Stimulated activated CD8-positive, alpha-beta memory T cell treated with anti-CD3 and anti-CD28 coated beads, Interleukin-12 subunit alpha, Interleukin-12 subunit beta, amount 100 ng/mL, for 4 hours (primary cell): ENCODE results near the gene KMT5C.
A peak's percentile ranks its signal among the peaks of the same experiment; 100 is the strongest.

ENCODE experiments used
- DNase-seq: peaks from one replicate; pipeline ENCODE4 v3.0.0-alpha.2; 2020; ENCODE audit warnings: low read depth

KMT5C gene

GRCh38 chr19:55347442-55348009 is 7.8 kb downstream of the KMT5C start:
- no peak for DNase-seq

GRCh38 chr19:55348317-55349034 is 8.8 kb downstream of the KMT5C start:
- DNase-seq: no peak

DNA sequence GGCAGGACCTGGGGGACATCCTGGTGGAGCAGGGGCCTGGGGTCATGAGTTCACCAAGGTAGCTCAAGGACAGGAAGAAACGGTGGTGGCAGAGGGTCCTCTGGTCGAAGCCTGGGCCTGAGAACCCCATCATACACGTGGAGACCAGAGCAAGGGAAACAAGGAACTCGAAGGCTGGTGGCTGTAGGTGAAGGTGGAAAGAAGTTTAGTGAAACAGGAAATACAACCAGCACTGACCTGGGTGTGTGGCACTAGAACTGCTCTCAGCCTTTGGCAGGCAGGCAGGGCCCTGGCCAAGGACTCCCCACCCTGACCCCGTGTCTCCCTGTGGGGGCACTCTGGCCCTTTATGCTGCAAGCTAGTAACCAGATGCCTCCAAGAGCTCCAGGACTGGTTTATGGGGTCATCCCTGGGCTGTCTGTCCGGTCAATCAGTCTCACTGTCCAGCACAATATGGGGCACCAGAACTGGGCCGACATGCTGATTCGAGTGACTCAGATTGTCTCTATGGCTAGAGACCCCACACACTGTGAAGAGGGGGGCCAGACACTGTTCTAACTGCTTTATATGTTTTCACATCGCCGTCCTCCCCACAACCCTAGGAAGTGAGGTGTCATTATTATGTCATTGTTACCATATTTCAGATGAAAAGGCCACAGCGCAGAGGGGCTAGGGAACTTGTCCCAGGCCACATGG is 11.1 kb downstream of the KMT5C start:
- no peak for DNase-seq

GRCh38 chr19:55352040-55352439 is 12.4 kb downstream of the KMT5C start:
- no peak for DNase-seq

GRCh38 chr19:55352549-55353145 is 13.0 kb downstream of the KMT5C start:
- DNase-seq: no peak

DNA sequence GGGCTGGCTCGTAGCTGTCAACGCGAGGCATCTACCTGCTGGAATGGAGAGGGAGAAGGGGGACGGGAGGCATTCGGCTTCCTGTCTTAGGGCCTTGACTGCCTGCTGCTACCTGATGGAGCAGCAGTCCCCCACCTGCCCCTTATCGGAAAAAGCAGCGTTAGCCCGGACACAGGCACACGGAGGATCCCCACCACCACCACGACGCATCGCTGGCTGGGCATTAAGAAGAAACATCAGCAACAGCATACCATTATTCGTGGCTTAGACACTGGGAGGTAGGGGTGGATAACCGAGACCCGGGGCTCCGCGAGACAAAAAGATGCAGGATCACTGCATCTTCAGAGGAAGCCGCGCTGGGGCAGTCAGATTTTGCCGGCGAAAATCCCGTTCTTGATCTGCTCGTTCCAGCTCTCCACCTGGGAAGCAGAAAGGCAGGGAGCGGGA is 13.7 kb downstream of the KMT5C start:
- DNase-seq: no peak

- DNase-seq: peak; percentile 27
Observed at GRCh38 chr19:55353803-55354697, 14.4 kb downstream of the KMT5C start.

DNA sequence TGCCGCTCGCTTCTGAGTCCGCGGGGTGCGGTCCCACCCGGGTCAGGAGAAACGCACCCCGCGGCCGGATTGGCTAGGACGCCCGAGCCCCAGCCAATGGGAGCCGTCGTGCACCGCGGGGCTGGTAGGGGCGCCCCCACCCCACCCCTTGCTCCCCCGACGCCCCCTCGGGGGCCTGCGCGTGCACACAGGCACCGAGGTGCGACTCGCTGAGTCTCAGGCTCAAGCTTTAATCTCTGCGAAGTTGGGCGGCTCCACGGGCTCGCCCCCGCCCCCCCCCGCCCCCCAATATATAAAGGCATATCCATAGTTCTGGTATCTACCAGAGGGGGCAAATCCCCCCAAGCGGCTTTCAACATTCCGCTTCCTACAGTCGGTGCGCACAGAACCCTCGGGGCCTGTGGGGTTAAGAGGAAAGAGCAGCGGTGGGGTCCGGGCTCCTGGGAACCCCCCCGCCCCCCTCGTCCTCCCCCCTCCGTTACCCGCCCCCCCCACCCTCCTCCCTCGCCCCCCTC is 15.1 kb downstream of the KMT5C start, which contains the start of gene COX6B2:
COX6B2 (minus strand) TSS at position 22 of the 515 bp plus-strand sequence. CDS start 198 bp downstream, outside the sequence.
- DNase-seq: no peak

DNA sequence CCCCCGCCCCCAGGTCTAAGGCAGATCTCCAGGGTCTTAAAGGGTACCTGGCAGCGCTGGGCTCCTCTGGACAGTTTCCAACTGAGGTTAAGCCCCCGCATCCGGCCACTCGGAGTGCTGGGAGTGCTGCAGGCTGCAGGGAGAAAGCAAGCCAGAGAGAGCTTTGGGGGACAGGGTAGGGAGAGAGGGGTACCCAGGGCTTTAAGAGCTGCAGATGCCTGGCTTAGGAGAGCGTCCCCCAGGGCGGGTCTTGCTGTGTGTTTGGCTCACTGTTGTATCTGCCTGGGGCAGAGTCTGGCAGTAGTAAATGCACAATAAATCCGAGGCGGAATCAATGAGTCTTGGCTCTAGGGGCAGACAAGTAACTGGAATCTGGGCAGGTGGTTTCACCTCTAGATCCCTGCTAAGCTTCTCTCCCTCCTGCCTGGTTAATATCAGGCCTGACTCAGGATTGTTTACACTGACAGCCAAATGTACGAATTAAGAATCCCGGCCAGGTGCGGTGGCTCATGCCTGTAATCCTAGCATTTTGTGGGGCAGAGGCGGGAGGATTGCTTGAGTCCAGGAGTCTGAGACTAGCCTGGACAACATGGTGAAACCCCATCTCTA is 15.6 kb downstream of the KMT5C start:
- no peak for DNase-seq

- no peak for DNase-seq
Observed at GRCh38 chr19:55358493-55358892, 18.8 kb downstream of the KMT5C start.

DNA sequence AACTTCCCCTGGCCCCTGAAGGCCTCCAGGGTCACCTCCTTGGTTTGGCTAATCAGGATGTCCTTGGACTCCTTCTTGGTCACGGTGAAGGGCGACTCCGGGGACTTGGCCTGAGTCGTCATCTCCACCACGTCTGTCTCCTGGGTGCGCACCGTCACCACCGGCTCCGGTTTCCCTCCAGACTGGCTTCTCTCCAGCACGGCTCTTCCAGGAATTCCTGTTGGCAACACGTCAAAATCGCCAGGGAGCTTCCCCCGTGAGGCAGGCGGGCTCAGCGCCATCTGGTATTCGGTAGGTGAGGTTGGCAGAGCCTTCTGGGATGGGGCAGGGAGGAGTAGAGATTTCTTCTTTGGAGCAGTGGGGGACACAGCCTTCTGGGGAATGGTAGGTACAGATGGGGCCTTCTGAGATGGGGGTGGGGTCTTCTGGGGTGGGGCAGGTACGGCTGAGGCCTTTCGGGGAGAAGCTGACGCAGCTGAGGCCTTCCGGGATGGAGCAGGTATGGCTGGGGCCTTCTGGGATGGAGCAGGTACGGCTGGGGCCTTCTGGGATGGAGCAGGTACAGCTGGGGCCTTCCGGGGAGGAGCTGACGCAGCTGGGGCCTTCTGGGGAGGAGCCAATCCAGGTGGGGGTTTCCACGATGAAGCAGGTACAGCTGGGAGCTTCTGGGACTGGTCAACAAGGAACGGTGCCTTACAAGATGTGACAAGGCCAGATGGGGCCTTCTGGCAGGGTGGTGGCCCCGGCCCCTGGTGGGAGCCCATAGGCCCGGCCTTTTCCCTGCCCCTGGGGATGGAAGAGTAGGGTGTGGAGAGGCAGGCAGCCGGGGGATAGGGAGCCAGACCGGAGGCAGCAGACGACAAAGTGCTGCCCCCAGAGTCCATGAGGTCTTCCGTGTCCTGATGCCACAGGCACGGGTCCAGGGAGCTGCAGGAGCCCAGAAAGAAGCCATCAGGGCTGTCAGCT is 19.6 kb downstream of the KMT5C start:
- DNase-seq: no peak

DNA sequence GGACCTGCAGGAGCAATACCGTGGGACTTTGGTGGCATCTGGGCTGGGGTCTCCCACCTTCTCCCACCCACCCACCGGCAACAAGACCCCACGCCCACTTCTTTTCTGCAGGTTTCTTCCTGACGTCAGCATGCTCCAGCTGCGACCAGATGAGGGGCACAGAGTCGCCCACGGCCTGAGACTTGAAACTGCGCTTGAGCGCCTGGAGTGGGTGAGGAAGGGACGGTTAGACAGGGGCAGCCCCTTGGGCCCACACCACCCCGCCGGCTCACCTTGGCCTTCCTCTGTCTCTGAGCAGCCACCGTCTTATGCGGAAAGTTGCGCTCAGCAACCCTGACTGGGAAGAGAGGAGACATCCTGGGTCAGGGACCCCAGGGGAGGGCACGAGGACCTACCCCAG is 21.2 kb downstream of the KMT5C start:
- DNase-seq: no peak

DNA sequence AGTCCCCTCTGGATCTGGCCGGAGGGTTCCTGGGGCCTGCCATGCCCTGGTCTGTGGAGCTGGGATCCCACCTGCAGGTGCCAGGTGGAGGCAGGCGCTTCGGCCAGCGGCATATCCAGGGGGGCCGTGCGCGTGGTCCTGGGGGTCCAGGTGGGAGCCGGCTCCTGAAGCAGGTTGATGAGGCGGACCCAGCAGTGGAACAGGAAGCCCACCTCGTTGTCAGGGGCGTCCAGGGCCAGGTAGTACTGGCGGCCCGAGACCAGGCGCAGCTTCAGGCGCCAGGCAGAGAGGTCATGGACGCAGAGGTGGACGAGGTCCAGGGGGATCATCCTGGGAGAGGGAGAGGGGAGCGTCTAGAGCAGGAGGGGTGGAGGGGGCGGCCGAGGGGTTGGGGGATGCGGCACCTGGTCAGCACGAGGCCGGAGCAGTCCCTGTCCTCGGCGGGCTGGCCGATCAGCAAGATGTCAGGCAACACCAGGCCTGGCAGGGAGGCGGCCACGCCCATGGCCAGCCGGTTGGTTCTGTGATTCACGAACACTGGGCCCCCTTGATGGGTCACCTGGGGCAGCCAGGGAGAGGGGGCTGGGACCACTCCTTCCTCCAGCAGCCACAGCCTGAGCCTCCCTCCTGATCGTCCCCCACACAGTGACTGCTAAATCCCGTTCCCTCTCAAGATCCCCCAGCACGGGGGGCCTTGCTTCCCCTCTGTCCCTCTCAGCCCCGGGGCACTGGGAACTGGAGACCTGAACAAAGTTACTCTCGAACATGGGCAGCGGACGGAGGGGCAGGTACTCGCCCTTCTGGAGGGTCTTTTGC is 22.7 kb downstream of the KMT5C start:
- DNase-seq: no peak

DNA sequence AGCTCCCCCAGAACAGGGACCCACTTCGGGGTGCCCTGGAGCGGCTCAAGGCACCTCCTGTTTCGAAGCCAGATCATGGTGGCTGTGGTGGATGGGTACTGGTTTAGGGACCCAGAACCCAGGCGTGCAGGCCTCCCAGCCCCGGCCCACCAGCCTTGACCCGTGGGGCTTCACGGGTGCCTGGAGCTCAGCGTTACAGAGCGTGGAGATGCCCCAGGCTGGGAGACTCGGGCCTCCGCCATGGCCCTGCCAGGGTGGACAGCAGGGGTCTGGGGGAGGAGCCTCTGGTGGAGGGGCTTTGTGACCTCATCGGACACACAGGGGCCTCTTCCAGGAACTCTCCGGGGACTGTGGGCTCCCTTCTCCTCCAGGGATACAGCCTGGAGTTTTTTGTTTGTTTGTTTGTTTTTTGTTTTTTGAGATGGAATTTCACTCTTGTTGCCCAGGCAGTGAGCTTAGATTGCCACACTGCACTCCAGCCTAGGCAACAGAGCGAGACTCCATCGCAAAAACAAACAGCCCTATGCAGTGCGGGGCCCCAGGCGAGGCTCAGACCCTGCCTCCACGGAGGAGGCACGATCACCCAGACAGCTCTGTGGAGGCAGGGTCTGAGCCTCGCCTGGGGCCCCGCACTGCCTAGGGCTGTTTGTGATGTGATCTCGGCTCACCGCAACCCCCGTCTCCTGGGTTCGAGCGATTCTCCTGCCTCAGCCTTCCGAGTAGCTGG is 23.5 kb downstream of the KMT5C start, which contains the start of gene GARIN5B:
GARIN5B (minus strand) TSS at position 271 of the 727 bp plus-strand sequence; CDS start at position 77, 194 bp downstream.
- DNase-seq: no peak

DNA sequence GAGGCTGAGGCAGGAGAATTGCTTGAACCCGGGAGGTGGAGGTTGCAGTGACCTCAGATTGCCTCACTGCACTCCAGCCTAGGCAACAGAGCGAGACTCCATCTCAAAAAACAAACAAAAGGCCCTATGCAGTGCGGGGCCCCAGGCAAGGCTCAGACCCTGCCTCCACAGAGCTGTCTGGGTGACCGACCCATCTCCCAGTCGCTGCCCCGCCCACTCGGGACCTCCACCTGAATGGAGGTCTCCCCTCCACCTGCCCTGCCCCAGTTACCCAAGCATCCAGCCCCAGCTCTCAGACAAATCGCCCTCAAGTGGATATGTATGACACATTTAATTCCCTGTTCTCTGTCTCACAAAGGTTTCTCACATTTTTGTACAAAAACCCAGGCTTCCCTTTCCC is 25.6 kb downstream of the KMT5C start:
- DNase-seq: no peak

- DNase-seq: no peak
Observed at GRCh38 chr19:55365964-55366363, 26.3 kb downstream of the KMT5C start.

GRCh38 chr19:55366790-55367189 is 27.1 kb downstream of the KMT5C start:
- DNase-seq: no peak

DNA sequence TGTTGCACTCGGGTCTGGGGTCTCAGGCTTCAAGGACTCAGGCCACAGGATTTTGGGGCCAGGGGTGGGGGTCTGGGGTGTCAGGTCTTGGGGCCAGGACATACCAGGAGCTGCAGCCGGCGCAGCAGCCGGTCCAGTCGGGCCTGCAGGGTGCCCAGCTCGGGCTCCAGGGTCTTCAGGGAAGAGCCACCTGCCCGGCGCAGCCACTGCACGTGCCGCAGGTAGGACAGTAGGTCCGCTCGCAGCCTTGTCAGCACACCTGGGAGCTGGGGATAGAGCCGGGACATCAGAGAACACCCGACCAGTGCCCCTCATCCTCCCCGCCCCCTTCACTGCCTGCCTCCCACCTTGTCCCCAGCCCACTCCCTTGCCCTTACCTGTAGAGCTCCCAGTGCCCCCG is 28.4 kb downstream of the KMT5C start:
- no peak for DNase-seq
